Stomach (tissue), 4 donors: Measurements from ENCODE around the gene CTSW.

Experiments used
- CTCF ChIP-seq, 7 experiments: fragments of 450-650 bp in 4 of 7; fragments of 200-600 bp in 3 of 7; sonication (generic) in 3 of 7; IDR thresholded peaks; one replicate each; pipeline ENCODE4 v1.5.1; 2016 to 2019; ENCODE audit warnings: antibody characterized with exemption in 7 of 7, control low read depth in 2 of 7, mild to moderate bottlenecking in 1 of 7
- EP300 ChIP-seq: sonication (generic); formaldehyde crosslinking; IDR thresholded peaks from one replicate; pipeline ENCODE4 v1.6.1; 2017; ENCODE audit warnings: antibody characterized with exemption
- POLR2A ChIP-seq, 4 donors: fragments of 450-650 bp; IDR thresholded peaks; one replicate each; pipeline ENCODE4 v1.6.1; 2016; ENCODE audit warnings: antibody characterized with exemption in 4 of 4, control low read depth in 2 of 4, mild to moderate bottlenecking in 1 of 4, moderate library complexity in 1 of 4

- no peak for TF ChIP-seq CTCF (IDR thresholded peaks at IDR 0.05)
- TF ChIP-seq POLR2A (IDR thresholded peaks at IDR 0.05): no peak
- TF ChIP-seq EP300: no peak
Observed at GRCh38 chr11:65885808-65886536, 6.3 kb downstream of the CTSW start.
